K562 (cell line): ENCODE data around the gene THADA. TPM values are rescaled to one million over a fixed set of nuclear protein-coding genes. Genes with fewer than 3 reads are reported as not detected.

Experiments
- ATAC-seq: fragments of 200-7000 bp; cut with Tn5 transposase; 3 replicates; pipeline ENCODE4 v1.9.1; 2020; ENCODE audit warnings: moderate library complexity
- BruUV-seq: library from RNA; stranded (reverse); fragments of 400-500 nt; replicated peaks from 2 replicates; lab custom pipeline; 2021; lab: Mats Ljungman, UMichigan
- CTCF ChIA-PET: fragments of 300-600 bp; formaldehyde crosslinking; extraction: SDS; loops from one replicate; lab custom pipeline; 2021; ENCODE audit warnings: low intra/inter-chr PET ratio; lab: Yijun Ruan, JAX
- POLR2A ChIA-PET: fragments of 300-600, 350-650 bp; sonication (Branson Sonifier 250); formaldehyde crosslinking; extraction: SDS; loops from one replicate; lab custom pipeline; 2021; ENCODE audit warnings: antibody characterized with exemption, inconsistent platforms; lab: Yijun Ruan, JAX
- DNase-seq, 4 experiments: peaks; one replicate each; pipeline versions ENCODE4 v3.0.0 to v3.0.0-alpha.2; 2011 to 2018; ENCODE audit warnings: low spot score in 3 of 4, mixed read lengths in 3 of 4; ENCODE audit errors: extremely low read depth in 1 of 4
- FAIRE-seq: peaks from 2 replicates; lab custom pipeline; 2011; peaks lifted over from hg19 to GRCh38; lab: Jason Lieb, UNC
- H2AFZ ChIP-seq: 2 replicates; pipeline ENCODE4 v1.6.0; 2011; ENCODE audit warnings: low read depth, low read length, control low read depth, inconsistent platforms
- H3K27ac ChIP-seq: fragments of 200-600 bp; 3 replicates; pipeline ENCODE4 v1.8.0; 2011; ENCODE audit warnings: low read depth, mild to moderate bottlenecking, control low read depth, inconsistent platforms, low read length, moderate library complexity, mixed read lengths; ENCODE audit errors: extremely low read depth
- H3K27me3 ChIP-seq, 2 experiments: fragments of 300-600 bp in 1 of 2; 2 replicates in 1 of 2; 3 replicates in 1 of 2; pipeline versions ENCODE4 v1.6.0 to v1.8.0; 2011; ENCODE audit warnings: inconsistent platforms in 2 of 2, low read length in 2 of 2, mild to moderate bottlenecking in 1 of 2, mixed read lengths in 1 of 2, moderate library complexity in 1 of 2; ENCODE audit not compliant: control insufficient read depth in 2 of 2, insufficient read depth in 2 of 2
- H3K36me3 ChIP-seq: fragments of 300-600 bp; 3 replicates; pipeline ENCODE4 v1.8.0; 2011; ENCODE audit warnings: mild to moderate bottlenecking, low read length, inconsistent platforms; ENCODE audit not compliant: control insufficient read depth, insufficient read depth
- H3K4me1 ChIP-seq, 2 experiments: fragments of 200-600 bp in 1 of 2; replicated peaks in 1 of 2; 2 replicates in 1 of 2; 3 replicates in 1 of 2; pipeline versions ENCODE4 v1.5.1 to v1.8.0; 2011; ENCODE audit warnings: inconsistent platforms in 2 of 2, low read length in 2 of 2, mild to moderate bottlenecking in 1 of 2, mixed read lengths in 1 of 2, moderate library complexity in 1 of 2; ENCODE audit not compliant: control insufficient read depth in 2 of 2, insufficient read depth in 2 of 2
- H3K4me2 ChIP-seq: 2 replicates; pipeline ENCODE4 v1.6.1; 2011; ENCODE audit warnings: low read length, control low read depth, inconsistent platforms, mixed read lengths; ENCODE audit not compliant: insufficient read depth
- H3K4me3 ChIP-seq: fragments of 200-600 bp; sonication (generic), shearing (Covaris generic); 2 replicates; pipeline ENCODE4 v1.5.1; 2016; ENCODE audit warnings: control low read depth, inconsistent platforms
- H3K79me2 ChIP-seq: fragments of 200-600 bp; 3 replicates; pipeline ENCODE4 v1.8.0; 2011; ENCODE audit warnings: low read length, inconsistent platforms; ENCODE audit not compliant: control insufficient read depth, insufficient read depth
- H3K9ac ChIP-seq, 2 experiments: 2 replicates each; pipeline versions ENCODE4 v1.6.0 to v1.6.1; 2011; ENCODE audit warnings: low read depth in 2 of 2, low read length in 2 of 2, control low read depth in 1 of 2, inconsistent platforms in 1 of 2, mild to moderate bottlenecking in 1 of 2, mixed read lengths in 1 of 2; ENCODE audit not compliant: insufficient read depth in 1 of 2
- H3K9me1 ChIP-seq: one replicate; pipeline ENCODE4 v1.6.0; 2011; ENCODE audit warnings: inconsistent platforms, mild to moderate bottlenecking, low read length, moderate library complexity; ENCODE audit not compliant: control insufficient read depth, insufficient read depth
- H3K9me3 ChIP-seq: replicated peaks from 2 replicates; pipeline ENCODE4 v1.5.1; 2011; ENCODE audit warnings: low read depth, low read length, inconsistent platforms; ENCODE audit not compliant: control insufficient read depth, insufficient read depth
- H4K20me1 ChIP-seq: replicated peaks from 2 replicates; pipeline ENCODE4 v1.6.1; 2011; ENCODE audit warnings: low read length, inconsistent platforms, mixed read lengths; ENCODE audit not compliant: control insufficient read depth, insufficient read depth
- BCOR ChIP-seq: fragments of 450-650 bp; IDR thresholded peaks from 2 replicates; pipeline ENCODE4 v1.6.1; 2016
- ZNF217 ChIP-seq: sonication (generic); formaldehyde crosslinking; IDR thresholded peaks from 2 replicates; pipeline ENCODE4 v1.8.0; 2022; ENCODE audit warnings: mild to moderate bottlenecking, missing genetic modification reagents
- WGBS: fragments of 100-300 bp; shearing (Covaris generic); methylation state at CpG from one replicate; pipeline ENCODE4 v1.1.6; 2016; ENCODE audit warnings: low coverage, mixed read lengths; ENCODE audit not compliant: insufficient coverage; ENCODE audit errors: missing lambda C conversion rate; 5-methylcytosine and 5-hydroxymethylcytosine counted together
- in situ Hi-C: fragments of 300-500 bp; cut with MboI; formaldehyde crosslinking; loops from 4 replicates; pipeline ENCODE4 v1.15.0; 2018; ENCODE audit warnings: inconsistent platforms, mixed read lengths
- intact Hi-C: fragments of 100-400 bp; cut with micrococcal nuclease; formaldehyde crosslinking; loops from 2 replicates; pipeline ENCODE4 v1.14.2; 2022
- polyA plus RNA-seq, 8 experiments: library from polyadenylated mRNA; depleted of rRNA in 4 of 8; stranded (reverse) in 5 of 8; unstranded in 3 of 8; fragments of >200 nt; fragmentation: Nextera tagmentation in 2 of 8; fragmentation: Illumina TruSeq in 1 of 8; extraction: Ambion mirVana in 2 of 8; extraction: Trizol in 1 of 8; gene quantifications; 2 replicates each; pipeline versions ENCODE4 v1.2.1 to v1.2.3, GENCODE V29; 2011 to 2014; ENCODE audit warnings: inconsistent platforms in 1 of 8, missing spikeins in 1 of 8
- total RNA-seq, 7 experiments: library from RNA; depleted of rRNA in 6 of 7; stranded (reverse); fragments of >200 nt in 6 of 7; fragmentation: Illumina TruSeq in 2 of 7; extraction: Trizol in 2 of 7; gene quantifications; 2 replicates each; pipeline versions ENCODE4 v1.2.1 to v1.2.3, GENCODE V29; 2011 to 2021; ENCODE audit warnings: low replicate concordance in 1 of 7
- TF ChIP-seq, protein P1 (sequence below): sonication (generic); formaldehyde crosslinking; IDR thresholded peaks from 2 replicates; pipeline ENCODE4 v1.8.0; 2022; ENCODE audit warnings: mild to moderate bottlenecking, missing genetic modification reagents, borderline replicate concordance

The THADA gene
- total and polyA plus RNA-seq, 9 of the 15 experiments (the other 6 are each of a cell fraction or from before 2014, with no cell fraction given) = 17.8 to 34.7 (median 31.9) TPM

DNA sequence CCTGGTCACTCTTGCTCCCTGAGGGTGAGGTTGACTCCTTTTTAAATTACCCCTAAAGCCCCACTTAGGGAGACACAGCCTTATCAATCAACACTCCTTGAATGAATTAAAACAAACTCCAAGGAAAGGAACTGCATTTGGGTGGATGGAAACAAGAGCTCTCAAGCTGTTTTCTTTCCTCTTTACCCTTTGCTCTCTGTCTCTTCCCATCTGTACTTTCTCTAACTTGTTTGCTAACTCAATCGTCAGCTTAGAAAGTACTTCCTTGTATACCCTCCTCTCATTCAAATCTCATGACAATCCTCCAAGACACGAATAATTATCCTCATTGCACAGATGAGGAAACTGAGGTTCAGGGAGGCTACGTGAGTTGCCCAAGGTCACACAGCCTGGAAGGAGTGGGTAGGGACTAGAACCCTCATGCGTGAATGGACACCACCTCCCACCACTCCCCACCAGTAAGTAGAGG lies 402.2 kb downstream of the THADA start:
- in situ Hi-C loops (no loop called here), intact Hi-C loops (loop anchor here (2.0 kb wide), 1 partner anchor 15 kb away; no protein-coding TSS in a partner anchor)
- Histone ChIP-seq H3K27me3 (no peaks in the 10 kb centered on the region), H3K4me3 (no peak overlapping the region), H3K36me3 (no peaks in the 10 kb centered on the region), H4K20me1 (no peaks in the 10 kb centered on the region), H3K27ac (peak overlapping the region; percentile 80), H2AFZ (peak overlapping the region; percentile 21), H3K9me1 (no peaks in the 10 kb centered on the region), H3K4me1 (peaks cover 60 to 80% of the 10 kb centered on the region in 2 experiments), H3K4me2 (peak overlapping the region; percentile 59; the same call in 1 of the 2 replicates), H3K79me2 (no peaks in the 10 kb centered on the region), H3K9ac (peak overlapping the region; percentile 21 to 78; a peak in 3 of 4 replicates), H3K9me3 (no peaks in the 10 kb centered on the region)
- BruUV-seq = no TSS peak
- FAIRE-seq = no peak
- ChIA-PET POLR2A (interaction anchor here (1.0 to 1.4 kb wide), 5 partner anchors 15 to 226 kb away, joined by 3 to 5 read pairs (median 3); no protein-coding TSS in a partner anchor), CTCF (no interaction called here)
- ATAC-seq = no peak
- TF ChIP-seq ZNF217 (CRISPR knock-in tag) (no peak), BCOR (peak; percentile 56; the same call in 1 of the 2 replicates)
- TF ChIP-seq, protein P1, sequence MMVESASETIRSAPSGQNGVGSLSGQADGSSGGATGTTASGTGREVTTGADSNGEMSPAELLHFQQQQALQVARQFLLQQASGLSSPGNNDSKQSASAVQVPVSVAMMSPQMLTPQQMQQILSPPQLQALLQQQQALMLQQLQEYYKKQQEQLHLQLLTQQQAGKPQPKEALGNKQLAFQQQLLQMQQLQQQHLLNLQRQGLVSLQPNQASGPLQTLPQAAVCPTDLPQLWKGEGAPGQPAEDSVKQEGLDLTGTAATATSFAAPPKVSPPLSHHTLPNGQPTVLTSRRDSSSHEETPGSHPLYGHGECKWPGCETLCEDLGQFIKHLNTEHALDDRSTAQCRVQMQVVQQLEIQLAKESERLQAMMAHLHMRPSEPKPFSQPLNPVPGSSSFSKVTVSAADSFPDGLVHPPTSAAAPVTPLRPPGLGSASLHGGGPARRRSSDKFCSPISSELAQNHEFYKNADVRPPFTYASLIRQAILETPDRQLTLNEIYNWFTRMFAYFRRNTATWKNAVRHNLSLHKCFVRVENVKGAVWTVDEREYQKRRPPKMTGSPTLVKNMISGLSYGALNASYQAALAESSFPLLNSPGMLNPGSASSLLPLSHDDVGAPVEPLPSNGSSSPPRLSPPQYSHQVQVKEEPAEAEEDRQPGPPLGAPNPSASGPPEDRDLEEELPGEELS = no peak
- peak in 2 of 4 experiments; percentile 39 to 49 for DNase-seq
- 52% methylated on average over 4 of the region's 4 CpGs for WGBS
